ENCODE measurements around the gene SYNPO2. TPM values are rescaled to one million over a fixed set of nuclear protein-coding genes. Genes with fewer than 3 reads are reported as not detected.
"Not testable (repeated sequence)": the region's sequence is repeated elsewhere in the genome, so short reads cannot be mapped to it uniquely, and the experiment has no call there.

SYNPO2 gene
- total RNA-seq, 1 experiment from 2014 or later: 0.61 TPM

- no peak overlapping the region for H3K27ac Mint-ChIP-seq (ENCODE audit: low read depth, unreplicated experiment)
- no peak for DNase-seq (ENCODE audit: unreplicated experiment)
- CTCF ChIA-PET: no interaction called here
- TF ChIP-seq, protein P1, sequence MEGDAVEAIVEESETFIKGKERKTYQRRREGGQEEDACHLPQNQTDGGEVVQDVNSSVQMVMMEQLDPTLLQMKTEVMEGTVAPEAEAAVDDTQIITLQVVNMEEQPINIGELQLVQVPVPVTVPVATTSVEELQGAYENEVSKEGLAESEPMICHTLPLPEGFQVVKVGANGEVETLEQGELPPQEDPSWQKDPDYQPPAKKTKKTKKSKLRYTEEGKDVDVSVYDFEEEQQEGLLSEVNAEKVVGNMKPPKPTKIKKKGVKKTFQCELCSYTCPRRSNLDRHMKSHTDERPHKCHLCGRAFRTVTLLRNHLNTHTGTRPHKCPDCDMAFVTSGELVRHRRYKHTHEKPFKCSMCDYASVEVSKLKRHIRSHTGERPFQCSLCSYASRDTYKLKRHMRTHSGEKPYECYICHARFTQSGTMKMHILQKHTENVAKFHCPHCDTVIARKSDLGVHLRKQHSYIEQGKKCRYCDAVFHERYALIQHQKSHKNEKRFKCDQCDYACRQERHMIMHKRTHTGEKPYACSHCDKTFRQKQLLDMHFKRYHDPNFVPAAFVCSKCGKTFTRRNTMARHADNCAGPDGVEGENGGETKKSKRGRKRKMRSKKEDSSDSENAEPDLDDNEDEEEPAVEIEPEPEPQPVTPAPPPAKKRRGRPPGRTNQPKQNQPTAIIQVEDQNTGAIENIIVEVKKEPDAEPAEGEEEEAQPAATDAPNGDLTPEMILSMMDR (IDR thresholded peaks at IDR 0.05; ENCODE audit: unreplicated experiment): no peak
- H3K36me3 Mint-ChIP-seq (ENCODE audit: insufficient read depth, unreplicated experiment): no peaks in the 10 kb centered on the region
- no peak overlapping the region for H3K4me3 Mint-ChIP-seq (ENCODE audit: unreplicated experiment)
- BruUV-seq (replicated peaks): no TSS peak
- no peaks in the 10 kb centered on the region for H3K27me3 Mint-ChIP-seq (ENCODE audit: insufficient read depth, unreplicated experiment)
- H3K4me1 Mint-ChIP-seq (ENCODE audit: insufficient read depth, unreplicated experiment): no peaks in the 10 kb centered on the region
- POLR2A ChIA-PET: interaction anchor here (0.9 to 1.7 kb wide), 2 partner anchors 11 to 13 kb away, joined by 3 read pairs; no protein-coding TSS in a partner anchor
- intact Hi-C loops (cut with micrococcal nuclease): no loop called here
- no peaks in the 10 kb centered on the region for H3K9me3 Mint-ChIP-seq (ENCODE audit: unreplicated experiment)
These were observed 126.0 kb downstream of the SYNPO2 start for GRCh38 chr4:119014658-119015057.

DNA sequence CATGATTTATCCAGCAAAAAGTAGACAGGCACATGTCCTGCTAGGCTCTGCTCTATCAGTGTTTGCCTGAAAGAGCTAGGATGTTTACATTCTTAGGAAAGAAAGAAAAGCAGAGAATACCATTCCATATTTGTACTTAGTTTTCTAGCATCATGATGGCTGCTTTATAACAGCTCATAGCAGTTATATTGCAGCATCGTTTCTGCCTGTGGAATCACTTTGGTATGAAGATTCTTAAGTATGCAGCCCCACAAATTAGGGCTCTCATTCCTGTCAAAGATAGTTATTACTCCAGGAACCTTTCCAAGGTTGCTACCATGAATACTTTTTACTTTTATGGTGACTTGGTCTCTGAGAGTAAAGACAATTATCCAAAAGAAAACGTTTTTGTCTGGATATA lies 128.0 kb downstream of the SYNPO2 start:
- ChIA-PET CTCF (interaction anchor here (0.7 to 1.1 kb wide), 2 partner anchors 22 to 28 kb away, joined by 3 read pairs; no protein-coding TSS in a partner anchor), POLR2A (interaction anchor here (1.1 kb wide), 1 partner anchor 9 kb away, joined by 5 read pairs; no protein-coding TSS in a partner anchor)
- intact Hi-C loops (cut with micrococcal nuclease): no loop called here
- Mint-ChIP-seq H3K27me3 (ENCODE audit: insufficient read depth, unreplicated experiment) (no peaks in the 10 kb centered on the region), H3K9me3 (ENCODE audit: unreplicated experiment) (no peaks in the 10 kb centered on the region), H3K36me3 (ENCODE audit: insufficient read depth, unreplicated experiment) (no peaks in the 10 kb centered on the region), H3K27ac (ENCODE audit: low read depth, unreplicated experiment) (no peak overlapping the region), H3K4me1 (ENCODE audit: insufficient read depth, unreplicated experiment) (no peaks in the 10 kb centered on the region), H3K4me3 (ENCODE audit: unreplicated experiment) (no peak overlapping the region)
- no peak for DNase-seq (ENCODE audit: unreplicated experiment)
- BruUV-seq (replicated peaks): no TSS peak
- TF ChIP-seq, protein P1 (IDR thresholded peaks at IDR 0.05; ENCODE audit: unreplicated experiment): no peak

DNA sequence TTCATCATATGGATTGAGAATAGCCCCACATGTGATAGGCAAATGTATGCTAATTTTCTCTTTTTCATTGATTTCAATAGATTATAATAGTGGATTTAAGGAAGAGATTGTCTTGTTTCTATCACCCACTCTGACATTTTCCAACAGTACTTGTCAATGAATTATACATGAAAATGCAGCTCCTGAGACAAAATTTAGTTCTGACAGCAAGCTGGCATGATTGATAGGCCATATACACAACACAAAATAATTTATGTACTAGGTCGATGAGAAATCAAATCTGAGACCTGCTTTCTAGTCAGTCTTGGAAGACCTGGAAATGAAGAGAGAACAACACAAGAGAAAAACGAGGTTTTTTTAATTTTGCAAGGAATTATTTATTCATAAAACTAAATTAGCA lies 129.0 kb downstream of the SYNPO2 start:
- TF ChIP-seq, protein P1 (IDR thresholded peaks at IDR 0.05; ENCODE audit: unreplicated experiment): no peak
- ChIA-PET POLR2A (interaction anchor here (0.5 kb wide), 1 partner anchor 8 kb away, joined by 3 read pairs; no protein-coding TSS in a partner anchor), CTCF (no interaction called here)
- no peak for DNase-seq (ENCODE audit: unreplicated experiment)
- Mint-ChIP-seq H3K27ac (ENCODE audit: low read depth, unreplicated experiment) (no peak overlapping the region), H3K4me3 (ENCODE audit: unreplicated experiment) (no peak overlapping the region), H3K36me3 (ENCODE audit: insufficient read depth, unreplicated experiment) (no peaks in the 10 kb centered on the region), H3K27me3 (ENCODE audit: insufficient read depth, unreplicated experiment) (no peaks in the 10 kb centered on the region), H3K4me1 (ENCODE audit: insufficient read depth, unreplicated experiment) (no peaks in the 10 kb centered on the region), H3K9me3 (ENCODE audit: unreplicated experiment) (no peaks in the 10 kb centered on the region)
- BruUV-seq (replicated peaks): no TSS peak
- intact Hi-C loops (cut with micrococcal nuclease): no loop called here

- DNase-seq (ENCODE audit: unreplicated experiment): no peak
- no TSS peak for BruUV-seq (replicated peaks)
- ChIA-PET CTCF (interaction anchor here (1.0 to 1.5 kb wide), 2 partner anchors 8 to 39 kb away, joined by 3 read pairs; no protein-coding TSS in a partner anchor), POLR2A (interaction anchor here (0.8 kb wide), 1 partner anchor 39 kb away, joined by 3 read pairs; no protein-coding TSS in a partner anchor)
- no peaks in the 10 kb centered on the region for H3K9me3 Mint-ChIP-seq (ENCODE audit: unreplicated experiment)
- H3K27ac Mint-ChIP-seq (ENCODE audit: low read depth, unreplicated experiment): no peak overlapping the region
- intact Hi-C loops (cut with micrococcal nuclease): no loop called here
- TF ChIP-seq, protein P1 (IDR thresholded peaks at IDR 0.05; ENCODE audit: unreplicated experiment): no peak
- H3K4me3 Mint-ChIP-seq (ENCODE audit: unreplicated experiment): no peak overlapping the region
- no peaks in the 10 kb centered on the region for H3K36me3 Mint-ChIP-seq (ENCODE audit: insufficient read depth, unreplicated experiment)
- H3K4me1 Mint-ChIP-seq (ENCODE audit: insufficient read depth, unreplicated experiment): no peaks in the 10 kb centered on the region
- no peaks in the 10 kb centered on the region for H3K27me3 Mint-ChIP-seq (ENCODE audit: insufficient read depth, unreplicated experiment)
These were observed 131.5 kb downstream of the SYNPO2 start for GRCh38 chr4:119020158-119020557.

GRCh38 chr4:119022520-119022919 lies 133.9 kb downstream of the SYNPO2 start:
- BruUV-seq (replicated peaks); DNase-seq (ENCODE audit: unreplicated experiment); H3K27ac Mint-ChIP-seq (ENCODE audit: low read depth, unreplicated experiment); H3K4me3 Mint-ChIP-seq (ENCODE audit: unreplicated experiment); intact Hi-C loops (cut with micrococcal nuclease); H3K27me3 Mint-ChIP-seq (ENCODE audit: insufficient read depth, unreplicated experiment); H3K36me3 Mint-ChIP-seq (ENCODE audit: insufficient read depth, unreplicated experiment); H3K9me3 Mint-ChIP-seq (ENCODE audit: unreplicated experiment): not testable (repeated sequence)
- CTCF ChIA-PET: interaction anchor here (0.6 kb wide), 2 partner anchors 34 to 185 kb away, joined by 3 to 5 read pairs; no protein-coding TSS in a partner anchor
- peaks cover 10% of the 10 kb centered on the region for H3K4me1 Mint-ChIP-seq (ENCODE audit: insufficient read depth, unreplicated experiment)
- POLR2A ChIA-PET: interaction anchor here (1.0 kb wide), 1 partner anchor 35 kb away, joined by 3 read pairs; no protein-coding TSS in a partner anchor

Measured in MCF 10A (cell line).